IPS-20b (cell line): ENCODE measurements around the gene CFAP97.
"Not testable (repeated sequence)": the region's sequence is repeated elsewhere in the genome, so short reads cannot be mapped to it uniquely, and the experiment has no call there.

Experiments used
- H3K27ac ChIP-seq: one replicate; pipeline ENCODE4 v1.5.1; 2013; ENCODE audit warnings: low read length
- H3K27me3 ChIP-seq: 2 replicates; pipeline ENCODE4 v1.6.1; 2013; ENCODE audit warnings: mild to moderate bottlenecking, low read length, inconsistent platforms; ENCODE audit not compliant: insufficient read depth
- H3K36me3 ChIP-seq: 2 replicates; pipeline ENCODE4 v1.6.1; 2013; ENCODE audit warnings: low read depth, mild to moderate bottlenecking, inconsistent platforms, low read length, moderate library complexity; ENCODE audit not compliant: insufficient read depth
- H3K4me1 ChIP-seq: 2 replicates; pipeline ENCODE4 v1.6.1; 2013; ENCODE audit warnings: mild to moderate bottlenecking, control low read depth, inconsistent platforms, low read length, moderate library complexity; ENCODE audit not compliant: insufficient read depth
- H3K4me3 ChIP-seq: 2 replicates; pipeline ENCODE4 v1.5.1; 2013; ENCODE audit warnings: mild to moderate bottlenecking, low read length, inconsistent platforms
- H3K9ac ChIP-seq: 2 replicates; pipeline ENCODE4 v1.6.1; 2013; ENCODE audit warnings: low read depth, mild to moderate bottlenecking, inconsistent platforms, low read length, moderate library complexity
- H3K9me3 ChIP-seq: 2 replicates; pipeline ENCODE4 v1.6.1; 2013; ENCODE audit warnings: mild to moderate bottlenecking, low read depth, low read length, inconsistent platforms; ENCODE audit not compliant: insufficient read depth

The CFAP97 gene

GRCh38 chr4:185221491-185221890 is 17.7 kb upstream of the CFAP97 start:
- H3K27ac ChIP-seq, result no peak overlapping the region
- H3K36me3 ChIP-seq, result no peaks in the 10 kb centered on the region
- H3K9ac ChIP-seq, result no peak overlapping the region
- no peak overlapping the region for H3K4me3 ChIP-seq
- H3K27me3 ChIP-seq, result no peaks in the 10 kb centered on the region
- peaks cover 10% of the 10 kb centered on the region; the same call in 1 of the 2 replicates for H3K4me1 ChIP-seq
- no peaks in the 10 kb centered on the region for H3K9me3 ChIP-seq

DNA sequence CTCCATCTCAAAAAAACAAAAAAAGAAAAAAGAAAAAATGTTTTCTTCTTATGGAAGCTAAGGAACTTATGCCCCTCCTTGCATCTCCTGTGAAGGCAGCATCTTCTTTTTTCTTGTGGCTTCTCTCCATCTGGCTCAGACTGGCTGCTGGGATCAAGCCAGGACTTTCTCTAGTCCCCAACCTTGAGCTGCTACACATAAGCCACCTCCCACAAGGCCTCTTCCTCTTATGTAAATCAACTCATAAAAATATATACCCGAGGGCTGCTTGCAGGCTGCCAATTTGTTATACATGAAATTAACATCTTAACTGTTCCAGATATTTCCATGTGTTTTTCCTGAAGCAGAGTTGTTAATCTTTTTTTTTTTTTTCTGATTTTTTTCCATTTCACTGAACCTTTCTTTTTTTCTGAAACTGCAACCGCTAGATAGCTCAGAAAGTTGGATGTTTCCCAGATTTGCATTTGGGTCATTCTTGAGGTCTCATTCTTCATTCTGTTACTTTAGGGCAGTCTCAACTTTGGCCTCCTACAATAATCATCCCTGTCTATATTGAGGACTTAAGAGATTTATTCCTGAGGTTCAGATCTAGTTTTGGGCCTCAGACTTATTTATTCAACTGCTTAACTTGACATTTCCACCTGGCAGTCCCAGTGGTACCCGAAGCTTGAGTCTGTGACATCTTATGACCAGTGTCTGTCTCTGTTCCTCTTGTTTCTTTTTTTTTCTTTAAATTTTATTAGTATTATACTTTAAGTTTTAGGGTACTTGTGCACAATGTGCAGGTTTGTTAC is 15.9 kb upstream of the CFAP97 start:
- H3K4me1 ChIP-seq, result peaks cover 14% of the 10 kb centered on the region; the same call in 1 of the 2 replicates
- H3K4me3 ChIP-seq, result no peak overlapping the region
- H3K36me3 ChIP-seq, result no peaks in the 10 kb centered on the region
- no peak overlapping the region for H3K9ac ChIP-seq
- no peaks in the 10 kb centered on the region for H3K9me3 ChIP-seq
- H3K27me3 ChIP-seq, result no peaks in the 10 kb centered on the region
- H3K27ac ChIP-seq, result no peak overlapping the region

- Histone ChIP-seq H3K9ac (no peak overlapping the region), H3K4me1 (peaks cover 19% of the 10 kb centered on the region; the same call in 1 of the 2 replicates), H3K4me3 (no peak overlapping the region), H3K27ac (no peak overlapping the region), H3K36me3 (no peaks in the 10 kb centered on the region), H3K27me3 (no peaks in the 10 kb centered on the region), H3K9me3 (no peaks in the 10 kb centered on the region)
These were observed 14.5 kb upstream of the CFAP97 start for GRCh38 chr4:185218312-185218711.

DNA sequence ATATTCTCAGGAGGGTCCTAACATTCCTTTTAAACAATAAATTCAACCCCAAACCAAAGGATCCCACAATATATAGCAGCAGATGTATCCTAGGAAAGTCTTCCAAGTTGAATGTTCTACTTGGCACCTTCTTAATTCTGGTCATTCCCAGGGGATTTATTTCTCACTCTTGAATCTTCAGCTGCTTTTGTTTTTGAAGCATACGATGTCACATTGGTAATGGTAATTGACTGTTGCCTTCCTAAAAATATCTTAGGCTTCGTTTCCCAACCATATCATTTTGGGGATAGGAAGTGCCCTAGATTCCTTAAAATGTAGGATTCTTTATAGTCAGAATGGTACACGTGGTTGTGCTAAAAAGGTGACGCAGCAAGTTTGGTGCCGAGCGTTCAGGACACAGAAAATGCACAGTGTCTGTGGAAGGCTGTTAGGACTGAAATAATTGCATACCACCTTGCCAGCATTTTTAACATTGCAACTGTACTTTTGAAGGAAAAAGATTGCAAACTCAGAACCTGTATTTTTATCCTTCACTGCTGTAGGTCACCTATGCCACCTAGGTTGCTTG is 13.7 kb upstream of the CFAP97 start:
- no peaks in the 10 kb centered on the region for H3K36me3 ChIP-seq
- no peak overlapping the region for H3K4me3 ChIP-seq
- H3K27me3 ChIP-seq, result peaks cover 7% of the 10 kb centered on the region; the same call in 1 of the 2 replicates
- no peak overlapping the region for H3K27ac ChIP-seq
- no peaks in the 10 kb centered on the region for H3K9me3 ChIP-seq
- H3K4me1 ChIP-seq, result peaks cover 22% of the 10 kb centered on the region; the same call in 1 of the 2 replicates
- H3K9ac ChIP-seq, result no peak overlapping the region

- no peak overlapping the region for H3K4me3 ChIP-seq
- no peaks in the 10 kb centered on the region for H3K36me3 ChIP-seq
- no peak overlapping the region for H3K9ac ChIP-seq
- H3K9me3 ChIP-seq, result no peaks in the 10 kb centered on the region
- H3K4me1 ChIP-seq, result peaks cover 31% of the 10 kb centered on the region
- peaks cover 27% of the 10 kb centered on the region for H3K27me3 ChIP-seq
- no peak overlapping the region for H3K27ac ChIP-seq
These were observed 11.5 kb upstream of the CFAP97 start for GRCh38 chr4:185215261-185215660.

- H3K9ac ChIP-seq, result no peak overlapping the region
- H3K4me1 ChIP-seq, result peaks cover 31% of the 10 kb centered on the region
- H3K27ac ChIP-seq, result no peak overlapping the region
These were observed 10.1 kb upstream of the CFAP97 start for GRCh38 chr4:185213877-185214276.

DNA sequence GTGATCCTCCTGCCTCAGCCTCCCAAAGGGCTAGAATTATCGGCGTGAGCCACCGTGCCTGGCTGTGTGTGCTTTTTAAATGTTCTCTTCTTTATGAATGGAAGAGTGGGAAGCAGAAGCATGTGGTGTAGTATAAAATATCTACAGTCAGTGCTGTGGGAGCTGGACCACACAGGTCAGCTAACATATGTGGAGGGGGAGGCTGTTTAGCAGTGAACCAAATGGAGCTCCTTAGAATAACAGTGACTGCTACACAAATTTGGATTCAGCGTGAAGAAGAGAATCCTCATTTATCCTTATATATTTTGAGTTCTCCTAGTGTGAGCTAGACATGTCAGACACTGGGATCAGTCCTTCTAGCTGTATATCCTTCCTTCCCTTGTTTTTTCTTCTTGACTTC is 8.8 kb upstream of the CFAP97 start:
- H3K27ac ChIP-seq, result no peak overlapping the region
- peaks cover 42% of the 10 kb centered on the region for H3K27me3 ChIP-seq
- no peaks in the 10 kb centered on the region for H3K36me3 ChIP-seq
- no peak overlapping the region for H3K9ac ChIP-seq
- peaks cover 30% of the 10 kb centered on the region for H3K4me1 ChIP-seq
- H3K4me3 ChIP-seq, result no peak overlapping the region
- no peaks in the 10 kb centered on the region for H3K9me3 ChIP-seq

More at GRCh38 chr4:185213877-185214276, 10.1 kb upstream of the CFAP97 start:
- Histone ChIP-seq H3K27me3 (peaks cover 29% of the 10 kb centered on the region), H3K9me3 (no peaks in the 10 kb centered on the region), H3K4me3 (0 out of 2 replicates have a peak overlapping the region, but pooled peaks have one; percentile 2), H3K36me3 (no peaks in the 10 kb centered on the region)

GRCh38 chr4:185211641-185212040 is 7.8 kb upstream of the CFAP97 start:
- Histone ChIP-seq H3K27ac (no peak overlapping the region), H3K9me3 (no peaks in the 10 kb centered on the region), H3K9ac (no peak overlapping the region), H3K4me1 (peaks cover 22% of the 10 kb centered on the region), H3K27me3 (peaks cover 45% of the 10 kb centered on the region), H3K36me3 (no peaks in the 10 kb centered on the region), H3K4me3 (peak overlapping the region; percentile 87)

DNA sequence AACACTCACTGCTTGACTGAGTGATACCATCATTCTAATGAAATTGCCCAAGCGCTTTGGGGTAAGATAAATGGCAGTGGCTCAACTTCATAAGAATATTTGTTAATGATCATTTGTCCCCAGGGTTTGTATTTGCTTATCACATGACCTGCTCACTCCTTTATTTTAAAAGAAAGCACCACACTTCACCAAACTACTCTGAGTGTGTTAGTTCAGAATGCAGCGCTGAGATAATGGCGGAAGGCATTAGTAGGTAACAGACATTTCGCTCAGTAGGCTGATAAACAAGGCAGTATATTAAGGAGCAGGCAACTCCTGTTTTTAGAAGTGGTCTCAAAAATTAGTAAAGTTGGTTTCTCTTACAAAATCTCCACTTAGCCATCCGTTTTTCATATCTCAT is 7.2 kb upstream of the CFAP97 start:
- H3K4me3 ChIP-seq, result peak overlapping the region; percentile 87
- no peaks in the 10 kb centered on the region for H3K36me3 ChIP-seq
- H3K9me3 ChIP-seq, result no peaks in the 10 kb centered on the region
- H3K9ac ChIP-seq, result peak overlapping the region; percentile 79; the same call in 1 of the 2 replicates
- peaks cover 45% of the 10 kb centered on the region for H3K27me3 ChIP-seq
- H3K27ac ChIP-seq, result no peak overlapping the region
- H3K4me1 ChIP-seq, result peaks cover 22% of the 10 kb centered on the region

DNA sequence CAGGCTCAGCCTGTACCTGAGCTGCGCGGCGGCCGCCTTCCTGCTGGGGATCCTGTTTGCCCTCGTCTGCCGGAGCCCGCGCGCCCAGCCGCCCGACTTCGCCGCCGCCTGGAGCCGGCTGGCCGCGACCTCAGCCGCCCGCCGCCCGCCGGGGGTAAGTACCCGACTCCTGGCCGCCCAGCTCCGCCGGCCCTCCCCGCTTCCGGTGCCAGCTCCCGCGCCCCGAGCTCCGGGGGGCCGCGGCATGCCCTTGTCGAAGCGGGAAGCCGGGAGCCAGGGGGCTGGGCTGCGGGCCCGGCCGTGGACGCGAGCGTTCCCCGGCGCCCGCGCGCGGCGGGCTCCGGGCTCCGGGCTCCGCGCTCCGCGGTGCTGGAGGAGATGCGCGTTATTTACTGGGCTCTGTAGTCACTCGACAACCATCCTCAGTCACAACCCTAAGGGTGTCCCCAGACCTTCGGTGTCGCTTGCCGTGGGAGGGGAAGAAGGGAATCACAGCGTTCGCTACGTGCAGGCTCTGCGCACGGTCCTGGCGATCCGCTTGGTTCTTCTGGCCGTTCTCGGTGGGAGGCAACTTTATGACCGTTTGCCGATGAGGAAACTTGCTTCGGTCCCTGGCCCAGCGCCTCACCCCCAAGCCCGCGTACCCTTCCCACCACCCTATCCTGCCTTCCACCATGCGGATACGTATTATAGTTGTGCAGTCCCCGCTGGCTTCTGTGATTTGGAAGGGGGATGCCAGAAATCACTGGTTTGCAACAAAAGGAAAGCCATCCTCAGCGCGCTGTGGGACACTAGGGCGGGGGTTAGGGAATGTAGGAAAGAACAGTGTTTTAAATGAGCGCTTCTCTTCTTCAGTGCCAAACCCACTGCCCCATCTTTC is 6.5 kb upstream of the CFAP97 start:
- peaks cover 20% of the 10 kb centered on the region for H3K4me1 ChIP-seq
- no peak overlapping the region for H3K27ac ChIP-seq
- H3K9ac ChIP-seq, result peak overlapping the region; percentile 79; the same call in 1 of the 2 replicates
- H3K27me3 ChIP-seq, result peaks cover 45% of the 10 kb centered on the region
- H3K36me3 ChIP-seq, result no peaks in the 10 kb centered on the region
- no peaks in the 10 kb centered on the region for H3K9me3 ChIP-seq
- H3K4me3 ChIP-seq, result peak overlapping the region; percentile 87

- peaks cover 51% of the 10 kb centered on the region for H3K27me3 ChIP-seq
- H3K36me3 ChIP-seq, H3K9ac ChIP-seq, H3K27ac ChIP-seq, H3K9me3 ChIP-seq: not testable (repeated sequence)
- peaks cover 17% of the 10 kb centered on the region for H3K4me1 ChIP-seq
- H3K4me3 ChIP-seq, result peak overlapping the region; percentile 87; the same call in 1 of the 2 replicates
These were observed 6.0 kb upstream of the CFAP97 start for GRCh38 chr4:185209852-185210101.
